K562 (cell line): ENCODE measurements around the gene G6PD. TPM values are rescaled to one million over a fixed set of nuclear protein-coding genes. Genes with fewer than 3 reads are reported as not detected.
A peak's percentile ranks its signal among the peaks of the same experiment; 100 is the strongest.

Experiments used
- ARHGAP35 ChIP-seq: fragments of 450-650 bp; IDR thresholded peaks from 2 replicates; pipeline ENCODE4 v1.6.1; 2018; ENCODE audit not compliant: partially characterized antibody
- ATF3 ChIP-seq, 2 experiments: fragments of 450-650 bp in 1 of 2; sonication (generic) in 1 of 2; formaldehyde crosslinking in 1 of 2; IDR thresholded peaks in 1 of 2; conservative IDR thresholded peaks in 1 of 2; 2 replicates each; pipeline versions ENCODE4 v1.6.1 to v1.8.1; 2016 to 2023; ENCODE audit warnings: mild to moderate bottlenecking in 2 of 2, moderate library complexity in 2 of 2, inconsistent platforms in 1 of 2, missing genetic modification reagents in 1 of 2
- CBX8 ChIP-seq: fragments of 200-600 bp; sonication (generic); IDR thresholded peaks from 2 replicates; pipeline ENCODE4 v1.6.1; 2012; ENCODE audit warnings: borderline replicate concordance, mixed run types, low read depth, mild to moderate bottlenecking, moderate library complexity, mixed read lengths, low read length, control low read depth, inconsistent platforms; ENCODE audit not compliant: poor library complexity, severe bottlenecking; ENCODE audit errors: extremely low read depth
- CXXC5 ChIP-seq: fragments of 250-450 bp; sonication (Bioruptor Pico); IDR thresholded peaks from 2 replicates; pipeline ENCODE4 v1.8.0; 2022; ENCODE audit warnings: inconsistent platforms, mild to moderate bottlenecking, moderate library complexity
- E2F5 ChIP-seq: sonication (generic); formaldehyde crosslinking; IDR thresholded peaks from 2 replicates; pipeline ENCODE4 v1.8.0; 2022; ENCODE audit warnings: mild to moderate bottlenecking, missing genetic modification reagents
- ELF1 ChIP-seq: fragments of 200-800 bp; sonication (Bioruptor generic); IDR thresholded peaks from 2 replicates; pipeline ENCODE4 v1.6.1; 2016; ENCODE audit warnings: missing genetic modification characterization, missing compliant biosample characterization
- EWSR1 ChIP-seq: fragments of 450-650 bp; IDR thresholded peaks from 2 replicates; pipeline ENCODE4 v1.6.1; 2018; ENCODE audit warnings: borderline replicate concordance, mild to moderate bottlenecking, low read depth, moderate library complexity; ENCODE audit not compliant: partially characterized antibody
- FIP1L1 ChIP-seq: fragments of 200-400 bp; formaldehyde crosslinking; IDR thresholded peaks from 2 replicates; pipeline ENCODE4 v1.6.1; 2018; ENCODE audit warnings: mild to moderate bottlenecking, low read depth, low read length; ENCODE audit not compliant: poor library complexity, severe bottlenecking
- HCFC1 ChIP-seq: IDR thresholded peaks from 2 replicates; pipeline ENCODE4 v1.6.1; 2012; ENCODE audit warnings: low read depth, low read length, improper control_type of control experiment
- MBD2 ChIP-seq: sonication (generic); IDR thresholded peaks from 2 replicates; pipeline ENCODE4 v1.6.1; 2016; ENCODE audit warnings: low read depth, borderline replicate concordance
- MYBL2 ChIP-seq, 2 experiments: fragments of 450-650 bp in 1 of 2; sonication (generic) in 1 of 2; formaldehyde crosslinking in 1 of 2; IDR thresholded peaks; 2 replicates each; pipeline versions ENCODE4 v1.6.1 to v1.8.1; 2017 to 2022; ENCODE audit warnings: borderline replicate concordance in 1 of 2, inconsistent platforms in 1 of 2, low read depth in 1 of 2, mild to moderate bottlenecking in 1 of 2, missing genetic modification reagents in 1 of 2, moderate library complexity in 1 of 2
- NFIC ChIP-seq: fragments of 450-650 bp; IDR thresholded peaks from 2 replicates; pipeline ENCODE4 v1.6.1; 2017; ENCODE audit warnings: mild to moderate bottlenecking, inconsistent platforms
- NFRKB ChIP-seq: fragments of 450-650 bp; IDR thresholded peaks from 2 replicates; pipeline ENCODE4 v1.6.1; 2016; ENCODE audit warnings: low read depth
- PKNOX1 ChIP-seq: fragments of 450-650 bp; IDR thresholded peaks from 2 replicates; pipeline ENCODE4 v1.6.1; 2016
- RBM39 ChIP-seq: fragments of 200-400 bp; formaldehyde crosslinking; optimal IDR thresholded peaks from 2 replicates; pipeline ENCODE3; 2018; ENCODE audit warnings: low read depth, low read length
- TOE1 ChIP-seq, 2 experiments: fragments of 450-650 bp in 1 of 2; sonication (generic) in 1 of 2; formaldehyde crosslinking in 1 of 2; IDR thresholded peaks; 2 replicates each; pipeline versions ENCODE4 v1.7.1 to v1.8.0; 2016 to 2022; ENCODE audit warnings: borderline replicate concordance in 2 of 2, mild to moderate bottlenecking in 2 of 2, antibody characterized with exemption in 1 of 2, inconsistent platforms in 1 of 2, low read depth in 1 of 2, missing genetic modification reagents in 1 of 2, moderate library complexity in 1 of 2
- ZNF212 ChIP-seq: fragments of 450-650 bp; formaldehyde crosslinking; IDR thresholded peaks from 2 replicates; pipeline ENCODE4 v1.4.0; 2020; ENCODE audit warnings: mild to moderate bottlenecking
- ZNF830 ChIP-seq: fragments of 250-450 bp; sonication (Bioruptor Pico); IDR thresholded peaks from 2 replicates; pipeline ENCODE4 v1.5.0; 2021; ENCODE audit warnings: mild to moderate bottlenecking
- polyA plus RNA-seq, 8 experiments: library from polyadenylated mRNA; depleted of rRNA in 4 of 8; stranded (reverse) in 5 of 8; unstranded in 3 of 8; fragments of >200 nt; fragmentation: Nextera tagmentation in 2 of 8; fragmentation: Illumina TruSeq in 1 of 8; extraction: Ambion mirVana in 2 of 8; extraction: Trizol in 1 of 8; gene quantifications; 2 replicates each; pipeline versions ENCODE4 v1.2.1 to v1.2.3, GENCODE V29; 2011 to 2014; ENCODE audit warnings: inconsistent platforms in 1 of 8, missing spikeins in 1 of 8
- total RNA-seq, 7 experiments: library from RNA; depleted of rRNA in 6 of 7; stranded (reverse); fragments of >200 nt in 6 of 7; fragmentation: Illumina TruSeq in 2 of 7; extraction: Trizol in 2 of 7; gene quantifications; 2 replicates each; pipeline versions ENCODE4 v1.2.1 to v1.2.3, GENCODE V29; 2011 to 2021; ENCODE audit warnings: low replicate concordance in 1 of 7

Gene G6PD
- total and polyA plus RNA-seq, 9 of the 15 experiments (the other 6 are each of a cell fraction or from before 2014, with no cell fraction given) = 2.9 to 222 (median 66.4) TPM

GRCh38 chrX:154484255-154485149 is 62.1 kb downstream of the G6PD start (continued):
- TF ChIP-seq CBX8 (no peak), PKNOX1 (peak; percentile 56; the same call in 1 of the 2 replicates), FIP1L1 (no peak), ZNF212 (CRISPR knock-in tag) (no peak), ZNF830 (CRISPR knock-in tag) (no peak), NFIC (0 out of 2 replicates have a peak, but pooled peaks have one; percentile 28), RBM39 (no peak), NFRKB (no peak), ATF3 (IDR thresholded peaks at IDR 0.05) (peak; percentile 83), ATF3 (CRISPR knock-in tag; conservative IDR thresholded peaks at IDR 0.05) (no peak), EWSR1 (no peak), CXXC5 (CRISPR knock-in tag) (0 out of 2 replicates have a peak, but pooled peaks have one; percentile 41), TOE1 (IDR thresholded peaks at IDR 0.05; ENCODE audit: borderline replicate concordance) (no peak), TOE1 (CRISPR knock-in tag; IDR thresholded peaks at IDR 0.05; ENCODE audit: borderline replicate concordance, low read depth) (no peak), HCFC1 (0 out of 2 replicates have a peak, but pooled peaks have one; percentile 15), MYBL2 (IDR thresholded peaks at IDR 0.05; ENCODE audit: low read depth) (no peak), MYBL2 (CRISPR knock-in tag; IDR thresholded peaks at IDR 0.05; ENCODE audit: borderline replicate concordance) (no peak), MBD2 (peak; percentile 16; the same call in 1 of the 2 replicates), ARHGAP35 (no peak), E2F5 (no peak), ELF1 (tag) (peak; percentile 49; the same call in 1 of the 2 replicates)
